Immature natural killer cell (primary cell): ENCODE results near the gene MERTK. TPM values are rescaled to one million over a fixed set of nuclear protein-coding genes. Genes with fewer than 3 reads are reported as not detected.
"Not testable (repeated sequence)": the region's sequence is repeated elsewhere in the genome, so short reads cannot be mapped to it uniquely, and the experiment has no call there.

Experiments used
- DNase-seq, 3 donors: peaks; one replicate each; pipeline ENCODE4 v3.0.0; 2022; ENCODE audit warnings: mixed read lengths in 1 of 3
- H3K27ac Mint-ChIP-seq, 6 donors: one replicate each; pipeline ENCODE4 v1.8.0; 2020; ENCODE audit warnings: mixed read lengths in 6 of 6, mild to moderate bottlenecking in 5 of 6, inconsistent platforms in 4 of 6, moderate library complexity in 3 of 6
- H3K27me3 Mint-ChIP-seq, 3 donors: one replicate each; pipeline ENCODE4 v1.8.0; 2020 to 2021; ENCODE audit warnings: low read depth in 3 of 3, mild to moderate bottlenecking in 3 of 3, mixed read lengths in 3 of 3, moderate library complexity in 3 of 3, inconsistent platforms in 1 of 3
- H3K36me3 Mint-ChIP-seq, 3 donors: one replicate each; pipeline ENCODE4 v1.8.0; 2020; ENCODE audit warnings: mixed read lengths in 3 of 3, inconsistent platforms in 2 of 3, mild to moderate bottlenecking in 2 of 3
- H3K4me1 Mint-ChIP-seq, 2 donors: one replicate each; pipeline ENCODE4 v1.8.0; 2020; ENCODE audit warnings: inconsistent platforms in 2 of 2, mild to moderate bottlenecking in 2 of 2, mixed read lengths in 2 of 2, moderate library complexity in 1 of 2
- H3K4me3 Mint-ChIP-seq, 5 donors: one replicate each; pipeline ENCODE4 v1.8.0; 2020; ENCODE audit warnings: mild to moderate bottlenecking in 5 of 5, mixed read lengths in 5 of 5, inconsistent platforms in 3 of 5, moderate library complexity in 3 of 5
- H3K9me3 Mint-ChIP-seq, 6 donors: one replicate each; pipeline ENCODE4 v1.8.0; 2020; ENCODE audit warnings: mild to moderate bottlenecking in 6 of 6, mixed read lengths in 6 of 6, inconsistent platforms in 4 of 6, moderate library complexity in 3 of 6
- polyA plus RNA-seq, 3 donors: library from polyadenylated mRNA; unstranded; fragments of 300-500 nt; fragmentation: Illumina TruSeq; gene quantifications; one replicate each; pipeline ENCODE4 v1.2.3, GENCODE V29; 2021

Gene MERTK
- polyA plus RNA-seq, 3 donors from 2014 or later, result 0.27 TPM; not detected in 2

GRCh38 chr2:111944531-111945210 lies 46.3 kb downstream of the MERTK start:
- no peaks in the 10 kb centered on the region for H3K36me3 Mint-ChIP-seq
- H3K27ac Mint-ChIP-seq, result no peak overlapping the region
- no peak overlapping the region for H3K4me3 Mint-ChIP-seq
- no peaks in the 10 kb centered on the region for H3K9me3 Mint-ChIP-seq
- DNase-seq, result no peak
- no peaks in the 10 kb centered on the region for H3K4me1 Mint-ChIP-seq
- peaks cover 4 to 5% (median 4%) of the 10 kb centered on the region in 3 donors for H3K27me3 Mint-ChIP-seq

GRCh38 chr2:111945444-111946293 lies 47.3 kb downstream of the MERTK start:
- Mint-ChIP-seq H3K27me3 (peaks cover 4 to 6% (median 5%) of the 10 kb centered on the region in 3 donors), H3K4me1 (no peaks in the 10 kb centered on the region), H3K4me3 (no peak overlapping the region), H3K9me3 (no peaks in the 10 kb centered on the region), H3K36me3 (no peaks in the 10 kb centered on the region), H3K27ac (no peak overlapping the region)
- no peak for DNase-seq

- Mint-ChIP-seq H3K9me3 (no peaks in the 10 kb centered on the region), H3K36me3 (no peaks in the 10 kb centered on the region), H3K27me3 (peaks cover 4 to 6% (median 5%) of the 10 kb centered on the region in 3 donors), H3K4me1 (no peaks in the 10 kb centered on the region), H3K4me3 (no peak overlapping the region), H3K27ac (no peak overlapping the region)
- DNase-seq, result no peak
Measured at GRCh38 chr2:111946294-111947114, 48.1 kb downstream of the MERTK start.

GRCh38 chr2:111947219-111947618 lies 48.8 kb downstream of the MERTK start:
- no peaks in the 10 kb centered on the region for H3K4me1 Mint-ChIP-seq
- H3K4me3 Mint-ChIP-seq, result no peak overlapping the region
- H3K27ac Mint-ChIP-seq, result no peak overlapping the region
- no peak for DNase-seq
- no peaks in the 10 kb centered on the region for H3K36me3 Mint-ChIP-seq
- no peaks in the 10 kb centered on the region for H3K9me3 Mint-ChIP-seq
- H3K27me3 Mint-ChIP-seq, result peaks cover 3 to 5% (median 4%) of the 10 kb centered on the region in 3 donors

- H3K27me3 Mint-ChIP-seq, result peaks cover 2 to 9% (median 2%) of the 10 kb centered on the region in 3 donors
Measured at GRCh38 chr2:111948832-111949231, 50.4 kb downstream of the MERTK start.

GRCh38 chr2:111950236-111950635 lies 51.8 kb downstream of the MERTK start:
- H3K36me3 Mint-ChIP-seq, result peaks cover 0 to 5% (median 0%) of the 10 kb centered on the region in 3 donors
- H3K27me3 Mint-ChIP-seq, result peaks cover 2 to 10% (median 2%) of the 10 kb centered on the region in 3 donors
- no peak overlapping the region for H3K4me3 Mint-ChIP-seq
- no peak overlapping the region for H3K27ac Mint-ChIP-seq
- DNase-seq, result no peak
- H3K9me3 Mint-ChIP-seq, result no peaks in the 10 kb centered on the region
- H3K4me1 Mint-ChIP-seq, result no peaks in the 10 kb centered on the region

More at GRCh38 chr2:111948832-111949231, 50.4 kb downstream of the MERTK start:
- no peak for DNase-seq
- H3K27ac Mint-ChIP-seq, result no peak overlapping the region
- no peak overlapping the region for H3K4me3 Mint-ChIP-seq
- H3K36me3 Mint-ChIP-seq, result peaks cover 0 to 1% (median 0%) of the 10 kb centered on the region in 3 donors
- H3K9me3 Mint-ChIP-seq, result no peaks in the 10 kb centered on the region
- no peaks in the 10 kb centered on the region for H3K4me1 Mint-ChIP-seq

- H3K27me3 Mint-ChIP-seq, result peaks cover 2 to 10% (median 2%) of the 10 kb centered on the region in 3 donors
- H3K36me3 Mint-ChIP-seq, result peaks cover 0 to 5% (median 0%) of the 10 kb centered on the region in 3 donors
- no peak for DNase-seq
- H3K27ac Mint-ChIP-seq, result no peak overlapping the region
- no peaks in the 10 kb centered on the region for H3K4me1 Mint-ChIP-seq
- no peak overlapping the region for H3K4me3 Mint-ChIP-seq
- H3K9me3 Mint-ChIP-seq, result no peaks in the 10 kb centered on the region
Measured at GRCh38 chr2:111951486-111951885, 53.1 kb downstream of the MERTK start.

- Mint-ChIP-seq H3K27ac (no peak overlapping the region), H3K36me3 (peaks cover 0 to 5% (median 0%) of the 10 kb centered on the region in 3 donors), H3K4me1 (no peaks in the 10 kb centered on the region), H3K4me3 (no peak overlapping the region), H3K27me3 (peaks cover 2 to 8% (median 2%) of the 10 kb centered on the region in 3 donors), H3K9me3 (no peaks in the 10 kb centered on the region)
- DNase-seq, result no peak
Measured at GRCh38 chr2:111952871-111953452, 54.6 kb downstream of the MERTK start.

GRCh38 chr2:111954602-111955332 lies 56.4 kb downstream of the MERTK start:
- no peaks in the 10 kb centered on the region for H3K9me3 Mint-ChIP-seq
- DNase-seq, result no peak
- no peak overlapping the region for H3K27ac Mint-ChIP-seq
- H3K27me3 Mint-ChIP-seq, result peaks cover 2 to 6% (median 2%) of the 10 kb centered on the region in 3 donors
- H3K4me3 Mint-ChIP-seq, result no peak overlapping the region
- H3K36me3 Mint-ChIP-seq, result peaks cover 0 to 5% (median 0%) of the 10 kb centered on the region in 3 donors
- H3K4me1 Mint-ChIP-seq, result no peaks in the 10 kb centered on the region

- Mint-ChIP-seq H3K4me3 (no peak overlapping the region), H3K27me3 (peaks cover 0 to 3% (median 2%) of the 10 kb centered on the region in 3 donors), H3K36me3 (peaks cover 0 to 5% (median 0%) of the 10 kb centered on the region in 3 donors), H3K4me1 (no peaks in the 10 kb centered on the region), H3K27ac (no peak overlapping the region), H3K9me3 (no peaks in the 10 kb centered on the region)
- DNase-seq, result no peak
Measured at GRCh38 chr2:111957872-111958354, 59.5 kb downstream of the MERTK start.

GRCh38 chr2:111958901-111959300 lies 60.5 kb downstream of the MERTK start:
- Mint-ChIP-seq H3K27ac (no peak overlapping the region), H3K36me3 (peaks cover 0 to 3% (median 0%) of the 10 kb centered on the region in 3 donors), H3K9me3 (no peaks in the 10 kb centered on the region), H3K4me3 (no peak overlapping the region), H3K27me3 (peaks cover 0 to 2% (median under 1%) of the 10 kb centered on the region in 3 donors), H3K4me1 (no peaks in the 10 kb centered on the region)
- no peak for DNase-seq

GRCh38 chr2:111961663-111962062 lies 63.3 kb downstream of the MERTK start:
- no peak for DNase-seq
- Mint-ChIP-seq H3K27ac (no peak overlapping the region), H3K27me3 (peaks cover 0 to 2% (median 0%) of the 10 kb centered on the region in 3 donors), H3K4me1 (no peaks in the 10 kb centered on the region), H3K9me3 (no peaks in the 10 kb centered on the region), H3K36me3 (no peaks in the 10 kb centered on the region), H3K4me3 (no peak overlapping the region)

- not testable (repeated sequence) for H3K36me3 Mint-ChIP-seq, H3K27ac Mint-ChIP-seq, DNase-seq, H3K27me3 Mint-ChIP-seq, H3K4me3 Mint-ChIP-seq, H3K9me3 Mint-ChIP-seq, H3K4me1 Mint-ChIP-seq
Measured at GRCh38 chr2:111963086-111963485, 64.7 kb downstream of the MERTK start.
